SK-N-SH (cell line): ENCODE measurements around the gene TPH2.

Experiments used
- CHD2 ChIP-seq: fragments of 150-350 bp; IDR thresholded peaks from 2 replicates; pipeline ENCODE4 v1.6.1; 2018; ENCODE audit warnings: low read length; ENCODE audit not compliant: partially characterized antibody
- EZH2phosphoT487 ChIP-seq: fragments of 200-600 bp; sonication (generic); IDR thresholded peaks from 2 replicates; pipeline ENCODE4 v1.6.1; 2017; ENCODE audit warnings: low read depth, mixed run types, mild to moderate bottlenecking, antibody characterized with exemption, moderate library complexity, borderline replicate concordance
- FOSL2 ChIP-seq: IDR thresholded peaks from 2 replicates; pipeline ENCODE4 v1.4.0; 2012; ENCODE audit warnings: low read depth, mild to moderate bottlenecking, moderate library complexity, borderline replicate concordance
- MEF2A ChIP-seq: IDR thresholded peaks from 2 replicates; pipeline ENCODE4 v1.4.0; 2012; ENCODE audit warnings: low read depth, borderline replicate concordance
- RAD21 ChIP-seq: IDR thresholded peaks from 2 replicates; pipeline ENCODE4 v1.6.1; 2012; ENCODE audit warnings: mild to moderate bottlenecking, low read length
- RXRA ChIP-seq: IDR thresholded peaks from 2 replicates; pipeline ENCODE4 v1.4.0; 2012; ENCODE audit warnings: low read depth, mild to moderate bottlenecking, borderline replicate concordance
- SMC3 ChIP-seq: IDR thresholded peaks from 2 replicates; pipeline ENCODE4 v1.6.1; 2012; ENCODE audit warnings: low read depth, low read length, improper control_type of control experiment
- TAF1 ChIP-seq: IDR thresholded peaks from 2 replicates; pipeline ENCODE4 v1.6.1; 2012; ENCODE audit warnings: low read depth, mild to moderate bottlenecking, low read length, moderate library complexity, borderline replicate concordance
- TF ChIP-seq, protein P1 (sequence below): IDR thresholded peaks from 2 replicates; pipeline ENCODE4 v1.6.1; 2012; ENCODE audit warnings: mild to moderate bottlenecking, low read depth, low read length, moderate library complexity
- TF ChIP-seq, protein P2 (sequence below): fragments of 200-600 bp; sonication (generic); IDR thresholded peaks from 2 replicates; pipeline ENCODE4 v1.6.1; 2017; ENCODE audit warnings: antibody characterized with exemption, mild to moderate bottlenecking, moderate library complexity
- TF ChIP-seq, protein P3 (sequence below): fragments of 150-350 bp; IDR thresholded peaks from 2 replicates; pipeline ENCODE4 v1.6.1; 2017; ENCODE audit warnings: antibody characterized with exemption, low read length, low read depth, borderline replicate concordance
- TF ChIP-seq, protein P4 (sequence below): IDR thresholded peaks from 2 replicates; pipeline ENCODE4 v1.4.0; 2012; ENCODE audit warnings: low read depth
- TF ChIP-seq, protein P5 (sequence below): IDR thresholded peaks from 2 replicates; pipeline ENCODE4; 2012

DNA sequence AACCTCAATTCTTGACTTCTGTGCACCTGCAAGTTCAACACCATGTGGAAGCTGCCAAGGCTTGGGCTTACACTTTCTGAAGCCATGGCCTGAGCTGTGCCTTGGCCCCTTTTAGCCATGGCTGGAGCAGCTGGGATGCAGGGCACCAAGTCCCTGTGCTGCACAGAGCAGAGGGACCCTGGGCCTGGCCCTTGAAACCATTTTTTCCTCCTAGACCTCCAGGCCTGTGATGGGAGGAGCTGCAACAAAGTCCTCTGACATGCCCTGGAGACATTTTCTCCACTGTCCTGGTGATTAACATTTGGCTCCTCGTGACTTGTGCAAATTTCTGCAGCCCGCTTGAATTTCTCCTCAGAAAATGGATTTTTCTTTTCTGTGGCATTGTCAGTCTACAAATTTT, 132.4 kb downstream of the TPH2 start:
- TF ChIP-seq, protein P1, sequence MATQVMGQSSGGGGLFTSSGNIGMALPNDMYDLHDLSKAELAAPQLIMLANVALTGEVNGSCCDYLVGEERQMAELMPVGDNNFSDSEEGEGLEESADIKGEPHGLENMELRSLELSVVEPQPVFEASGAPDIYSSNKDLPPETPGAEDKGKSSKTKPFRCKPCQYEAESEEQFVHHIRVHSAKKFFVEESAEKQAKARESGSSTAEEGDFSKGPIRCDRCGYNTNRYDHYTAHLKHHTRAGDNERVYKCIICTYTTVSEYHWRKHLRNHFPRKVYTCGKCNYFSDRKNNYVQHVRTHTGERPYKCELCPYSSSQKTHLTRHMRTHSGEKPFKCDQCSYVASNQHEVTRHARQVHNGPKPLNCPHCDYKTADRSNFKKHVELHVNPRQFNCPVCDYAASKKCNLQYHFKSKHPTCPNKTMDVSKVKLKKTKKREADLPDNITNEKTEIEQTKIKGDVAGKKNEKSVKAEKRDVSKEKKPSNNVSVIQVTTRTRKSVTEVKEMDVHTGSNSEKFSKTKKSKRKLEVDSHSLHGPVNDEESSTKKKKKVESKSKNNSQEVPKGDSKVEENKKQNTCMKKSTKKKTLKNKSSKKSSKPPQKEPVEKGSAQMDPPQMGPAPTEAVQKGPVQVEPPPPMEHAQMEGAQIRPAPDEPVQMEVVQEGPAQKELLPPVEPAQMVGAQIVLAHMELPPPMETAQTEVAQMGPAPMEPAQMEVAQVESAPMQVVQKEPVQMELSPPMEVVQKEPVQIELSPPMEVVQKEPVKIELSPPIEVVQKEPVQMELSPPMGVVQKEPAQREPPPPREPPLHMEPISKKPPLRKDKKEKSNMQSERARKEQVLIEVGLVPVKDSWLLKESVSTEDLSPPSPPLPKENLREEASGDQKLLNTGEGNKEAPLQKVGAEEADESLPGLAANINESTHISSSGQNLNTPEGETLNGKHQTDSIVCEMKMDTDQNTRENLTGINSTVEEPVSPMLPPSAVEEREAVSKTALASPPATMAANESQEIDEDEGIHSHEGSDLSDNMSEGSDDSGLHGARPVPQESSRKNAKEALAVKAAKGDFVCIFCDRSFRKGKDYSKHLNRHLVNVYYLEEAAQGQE, result no peak
- TF ChIP-seq, protein P2, sequence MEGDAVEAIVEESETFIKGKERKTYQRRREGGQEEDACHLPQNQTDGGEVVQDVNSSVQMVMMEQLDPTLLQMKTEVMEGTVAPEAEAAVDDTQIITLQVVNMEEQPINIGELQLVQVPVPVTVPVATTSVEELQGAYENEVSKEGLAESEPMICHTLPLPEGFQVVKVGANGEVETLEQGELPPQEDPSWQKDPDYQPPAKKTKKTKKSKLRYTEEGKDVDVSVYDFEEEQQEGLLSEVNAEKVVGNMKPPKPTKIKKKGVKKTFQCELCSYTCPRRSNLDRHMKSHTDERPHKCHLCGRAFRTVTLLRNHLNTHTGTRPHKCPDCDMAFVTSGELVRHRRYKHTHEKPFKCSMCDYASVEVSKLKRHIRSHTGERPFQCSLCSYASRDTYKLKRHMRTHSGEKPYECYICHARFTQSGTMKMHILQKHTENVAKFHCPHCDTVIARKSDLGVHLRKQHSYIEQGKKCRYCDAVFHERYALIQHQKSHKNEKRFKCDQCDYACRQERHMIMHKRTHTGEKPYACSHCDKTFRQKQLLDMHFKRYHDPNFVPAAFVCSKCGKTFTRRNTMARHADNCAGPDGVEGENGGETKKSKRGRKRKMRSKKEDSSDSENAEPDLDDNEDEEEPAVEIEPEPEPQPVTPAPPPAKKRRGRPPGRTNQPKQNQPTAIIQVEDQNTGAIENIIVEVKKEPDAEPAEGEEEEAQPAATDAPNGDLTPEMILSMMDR, result no peak
- TF ChIP-seq, protein P3, sequence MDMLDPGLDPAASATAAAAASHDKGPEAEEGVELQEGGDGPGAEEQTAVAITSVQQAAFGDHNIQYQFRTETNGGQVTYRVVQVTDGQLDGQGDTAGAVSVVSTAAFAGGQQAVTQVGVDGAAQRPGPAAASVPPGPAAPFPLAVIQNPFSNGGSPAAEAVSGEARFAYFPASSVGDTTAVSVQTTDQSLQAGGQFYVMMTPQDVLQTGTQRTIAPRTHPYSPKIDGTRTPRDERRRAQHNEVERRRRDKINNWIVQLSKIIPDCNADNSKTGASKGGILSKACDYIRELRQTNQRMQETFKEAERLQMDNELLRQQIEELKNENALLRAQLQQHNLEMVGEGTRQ, result no peak
- TF ChIP-seq EZH2phosphoT487, result no peak
- TF ChIP-seq, protein P4, sequence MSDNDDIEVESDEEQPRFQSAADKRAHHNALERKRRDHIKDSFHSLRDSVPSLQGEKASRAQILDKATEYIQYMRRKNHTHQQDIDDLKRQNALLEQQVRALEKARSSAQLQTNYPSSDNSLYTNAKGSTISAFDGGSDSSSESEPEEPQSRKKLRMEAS, result no peak
- no peak for TF ChIP-seq TAF1
- no peak for TF ChIP-seq SMC3
- TF ChIP-seq RAD21, result no peak
- no peak for TF ChIP-seq CHD2
- no peak for TF ChIP-seq FOSL2
- no peak for TF ChIP-seq MEF2A
- TF ChIP-seq, protein P5, sequence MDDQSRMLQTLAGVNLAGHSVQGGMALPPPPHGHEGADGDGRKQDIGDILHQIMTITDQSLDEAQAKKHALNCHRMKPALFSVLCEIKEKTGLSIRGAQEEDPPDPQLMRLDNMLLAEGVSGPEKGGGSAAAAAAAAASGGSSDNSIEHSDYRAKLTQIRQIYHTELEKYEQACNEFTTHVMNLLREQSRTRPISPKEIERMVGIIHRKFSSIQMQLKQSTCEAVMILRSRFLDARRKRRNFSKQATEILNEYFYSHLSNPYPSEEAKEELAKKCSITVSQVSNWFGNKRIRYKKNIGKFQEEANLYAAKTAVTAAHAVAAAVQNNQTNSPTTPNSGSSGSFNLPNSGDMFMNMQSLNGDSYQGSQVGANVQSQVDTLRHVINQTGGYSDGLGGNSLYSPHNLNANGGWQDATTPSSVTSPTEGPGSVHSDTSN, result no peak
- no peak for TF ChIP-seq RXRA
